GM10248 (cell line): ENCODE results near the gene ANKRD35.
"Not testable (repeated sequence)": the region's sequence is repeated elsewhere in the genome, so short reads cannot be mapped to it uniquely, and the experiment has no call there.

ENCODE experiments used
- CTCF ChIA-PET: fragments of 300-600 bp; sonication (Branson Sonifier 250); formaldehyde crosslinking; extraction: SDS; loops from one replicate; lab custom pipeline; 2021; ENCODE audit warnings: antibody characterized with exemption; lab: Yijun Ruan, JAX
- POLR2A ChIA-PET: fragments of 350-650 bp; sonication (Branson Sonifier 250); formaldehyde crosslinking; extraction: SDS; loops from one replicate; lab custom pipeline; 2020; ENCODE audit warnings: antibody characterized with exemption; lab: Yijun Ruan, JAX
- DNase-seq: peaks from one replicate; pipeline ENCODE4 v3.0.0; 2012; ENCODE audit errors: extremely low spot score
- TF ChIP-seq, protein P1 (sequence below): IDR thresholded peaks from 2 replicates; pipeline ENCODE4 v1.5.1; 2012; ENCODE audit warnings: mild to moderate bottlenecking, low read depth; ENCODE audit errors: extremely low read depth, missing control alignments, control extremely low read depth

Gene ANKRD35

DNA sequence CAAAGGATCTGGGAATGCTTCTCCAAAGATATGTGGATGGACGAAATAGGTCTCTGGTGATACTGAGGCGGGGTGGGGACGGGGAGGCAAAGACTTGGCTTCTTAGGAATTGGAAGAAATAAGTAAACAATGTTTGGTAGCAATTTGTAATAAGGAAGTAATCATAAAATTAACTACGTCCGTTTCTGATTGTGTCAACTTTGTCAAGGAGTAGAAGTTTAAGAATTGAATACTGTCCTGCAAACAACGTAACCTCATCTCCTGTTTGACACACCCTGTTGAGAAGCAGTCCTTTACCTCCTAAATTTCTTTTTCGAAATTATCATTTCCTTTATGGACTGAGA, 61.2 kb downstream of the ANKRD35 start:
- TF ChIP-seq, protein P1, sequence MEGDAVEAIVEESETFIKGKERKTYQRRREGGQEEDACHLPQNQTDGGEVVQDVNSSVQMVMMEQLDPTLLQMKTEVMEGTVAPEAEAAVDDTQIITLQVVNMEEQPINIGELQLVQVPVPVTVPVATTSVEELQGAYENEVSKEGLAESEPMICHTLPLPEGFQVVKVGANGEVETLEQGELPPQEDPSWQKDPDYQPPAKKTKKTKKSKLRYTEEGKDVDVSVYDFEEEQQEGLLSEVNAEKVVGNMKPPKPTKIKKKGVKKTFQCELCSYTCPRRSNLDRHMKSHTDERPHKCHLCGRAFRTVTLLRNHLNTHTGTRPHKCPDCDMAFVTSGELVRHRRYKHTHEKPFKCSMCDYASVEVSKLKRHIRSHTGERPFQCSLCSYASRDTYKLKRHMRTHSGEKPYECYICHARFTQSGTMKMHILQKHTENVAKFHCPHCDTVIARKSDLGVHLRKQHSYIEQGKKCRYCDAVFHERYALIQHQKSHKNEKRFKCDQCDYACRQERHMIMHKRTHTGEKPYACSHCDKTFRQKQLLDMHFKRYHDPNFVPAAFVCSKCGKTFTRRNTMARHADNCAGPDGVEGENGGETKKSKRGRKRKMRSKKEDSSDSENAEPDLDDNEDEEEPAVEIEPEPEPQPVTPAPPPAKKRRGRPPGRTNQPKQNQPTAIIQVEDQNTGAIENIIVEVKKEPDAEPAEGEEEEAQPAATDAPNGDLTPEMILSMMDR = no peak
- ChIA-PET POLR2A (no interaction called here), CTCF (interaction anchor here (0.8 to 16.6 kb wide), 4 partner anchors 20 to 67 kb away, joined by 3 to 277 read pairs (median 4); partner anchors contain the start of genes NUDT17 and PIAS3)
- peak; percentile 27 for DNase-seq

DNA sequence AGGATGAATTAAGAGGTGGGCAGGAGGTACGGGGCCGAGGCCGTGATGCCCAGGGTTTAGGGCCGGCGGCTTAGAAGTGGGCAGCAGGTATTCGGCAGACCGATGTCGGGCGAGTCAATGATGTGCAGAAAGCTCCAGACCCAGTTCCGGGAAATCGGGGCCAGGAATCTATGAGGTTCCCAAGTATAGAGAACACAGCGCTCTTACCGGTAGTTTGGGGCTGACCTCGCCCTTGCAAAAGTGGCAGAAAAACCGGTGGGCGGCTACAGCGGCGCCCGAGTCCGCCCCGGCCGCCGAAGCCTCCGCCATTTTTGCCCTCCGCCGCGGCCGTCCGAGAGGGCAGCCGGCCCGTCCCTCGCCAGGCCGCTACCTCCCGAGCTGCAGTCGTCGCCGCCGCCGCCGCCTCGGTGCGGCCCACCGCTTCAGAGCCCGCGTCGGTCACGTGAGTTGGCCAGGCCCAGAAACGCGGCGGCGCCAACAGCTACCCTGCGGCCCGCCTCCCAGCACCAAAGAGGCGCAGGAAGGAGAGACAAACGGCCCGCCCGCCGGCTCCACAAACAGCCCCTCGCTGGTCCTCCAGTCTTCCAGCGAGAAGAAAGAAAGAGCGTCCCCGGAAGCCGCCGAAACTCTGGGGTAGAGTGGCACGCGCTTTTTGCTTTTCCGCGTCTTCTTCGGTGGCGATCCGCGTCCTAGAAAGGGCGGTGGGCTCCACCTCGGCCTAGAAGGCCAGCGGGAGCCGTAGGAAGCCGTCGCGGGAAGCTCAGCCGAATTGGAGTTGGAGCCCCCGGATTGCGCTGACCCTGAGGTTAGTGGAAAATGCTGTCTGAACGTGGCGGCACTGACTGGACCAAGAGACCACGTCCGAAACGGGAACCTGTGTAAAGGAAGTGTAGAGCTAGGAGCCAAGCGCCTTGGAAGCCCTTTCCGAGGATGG, 61.8 kb downstream of the ANKRD35 start, which contains the start of the genes POLR3C and RNF115:
TSS of gene POLR3C (plus strand) at position 636 of the 934 bp plus-strand sequence. CDS start 1,577 bp downstream, outside the sequence.
TSS of gene RNF115 (minus strand) at position 531 of the 934 bp plus-strand sequence. CDS start at position 309, 222 bp downstream.
- TF ChIP-seq, protein P1 = no peak
- ChIA-PET POLR2A (no interaction called here), CTCF (interaction anchor here (0.8 to 16.6 kb wide), 4 partner anchors 20 to 67 kb away, joined by 3 to 277 read pairs (median 4); partner anchors contain the start of genes NUDT17 and PIAS3)
- DNase-seq = peak; percentile 89

DNA sequence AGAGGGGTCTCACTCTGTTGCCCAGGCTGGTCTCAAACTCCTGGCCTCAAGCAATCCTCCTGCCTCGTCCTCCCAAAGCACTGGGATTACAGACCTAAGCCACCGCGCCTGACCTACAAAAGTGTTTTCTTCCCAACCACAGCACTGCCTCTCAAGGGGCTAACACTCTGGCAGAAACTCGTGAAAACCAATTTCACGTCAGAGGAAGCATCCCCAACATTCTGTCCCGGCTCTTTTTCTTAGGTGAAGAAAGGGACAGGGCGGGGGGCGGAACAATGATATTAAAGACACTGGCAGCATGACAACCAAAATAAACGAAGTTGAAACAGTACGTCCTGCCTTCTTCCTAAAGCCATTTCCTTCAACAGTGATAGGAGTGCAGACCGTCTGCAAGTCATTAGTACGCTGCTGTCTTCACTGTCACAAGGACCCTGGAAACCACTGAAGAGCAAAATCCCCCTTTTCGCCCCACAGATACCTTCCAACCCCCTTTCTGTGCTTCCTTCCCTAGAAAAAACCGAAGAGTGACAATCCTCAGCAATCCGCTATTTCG, 62.8 kb downstream of the ANKRD35 start:
- DNase-seq, POLR2A ChIA-PET, CTCF ChIA-PET: not testable (repeated sequence)

DNA sequence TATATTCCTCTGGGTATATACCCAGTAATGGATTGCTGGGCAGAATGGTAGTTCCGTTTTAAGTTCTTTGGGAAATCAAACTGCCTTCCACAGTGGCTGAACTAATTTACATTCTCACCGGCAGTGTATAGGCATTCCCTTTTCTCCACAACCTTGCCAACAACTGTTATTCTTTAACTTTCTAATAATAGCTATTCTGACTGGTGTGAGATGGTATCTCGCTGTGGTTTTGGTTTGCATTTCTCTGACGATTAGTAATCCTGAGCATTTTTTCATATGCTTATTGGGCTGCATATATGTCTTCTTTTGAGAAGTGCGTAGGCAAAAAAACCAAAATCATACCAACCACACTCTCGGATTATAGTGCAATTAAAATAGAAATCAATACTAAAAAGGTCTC, 67.6 kb downstream of the ANKRD35 start:
- DNase-seq, POLR2A ChIA-PET, CTCF ChIA-PET: not testable (repeated sequence)
